Left renal cortex interstitium (tissue), 4 donors: ENCODE results near the gene FOXP1. TPM values are rescaled to one million over a fixed set of nuclear protein-coding genes. Genes with fewer than 3 reads are reported as not detected.

Experiments used
- DNase-seq, 4 donors: peaks; one replicate each; pipeline ENCODE4 v3.0.0-alpha.2; 2013; ENCODE audit warnings: low read depth in 4 of 4, low spot score in 2 of 4, missing footprints in 1 of 4
- polyA plus RNA-seq, 4 donors: library from polyadenylated mRNA; unstranded; fragments of 120-200 nt; gene quantifications; one replicate each; pipeline ENCODE4 v1.2.1, GENCODE V29; 2013; ENCODE audit not compliant: insufficient read length in 4 of 4

The FOXP1 gene
- polyA plus RNA-seq, 4 donors, result 31.2 to 45.8 (median 38.9) TPM

DNA sequence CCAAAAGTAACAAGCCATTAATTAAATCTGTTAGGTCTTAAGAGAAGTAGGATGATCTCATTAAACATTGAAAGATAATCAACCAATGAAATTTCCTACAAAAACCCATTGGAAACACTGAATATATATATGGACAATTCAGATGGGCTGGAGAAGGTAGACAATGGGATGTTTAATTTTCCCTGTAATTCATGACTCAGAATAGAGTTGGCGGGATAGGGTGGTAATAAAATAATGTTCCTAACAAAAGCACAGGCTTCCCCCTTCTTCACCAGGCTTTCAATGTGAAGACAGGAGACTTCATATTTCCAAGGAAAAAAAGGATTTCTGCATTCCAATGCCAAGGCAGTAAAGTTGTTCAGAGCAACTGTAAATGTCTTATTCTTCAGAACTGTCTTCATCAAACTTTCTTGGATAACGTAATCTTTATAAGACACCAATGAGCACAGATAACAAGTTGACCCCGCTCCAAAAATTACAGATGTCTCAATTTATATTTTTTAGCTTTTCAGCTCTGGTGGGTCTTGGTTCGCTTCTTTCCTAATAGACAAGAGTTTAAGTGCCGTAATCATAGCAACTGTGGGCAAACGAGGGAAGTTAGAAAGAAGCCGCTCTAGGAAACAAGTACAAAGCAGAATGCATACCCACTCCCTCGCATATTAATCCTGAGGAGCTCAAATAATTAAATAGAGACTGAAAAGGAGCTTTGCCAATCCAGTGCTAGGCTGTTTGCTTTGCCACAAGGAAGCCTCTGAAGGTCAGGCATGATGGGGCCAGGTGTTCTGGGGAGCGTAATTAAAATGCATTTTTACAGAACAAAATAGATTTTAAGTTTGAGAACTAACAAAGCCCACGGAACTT is 377.0 kb downstream of the FOXP1 start:
- no peak for DNase-seq

DNA sequence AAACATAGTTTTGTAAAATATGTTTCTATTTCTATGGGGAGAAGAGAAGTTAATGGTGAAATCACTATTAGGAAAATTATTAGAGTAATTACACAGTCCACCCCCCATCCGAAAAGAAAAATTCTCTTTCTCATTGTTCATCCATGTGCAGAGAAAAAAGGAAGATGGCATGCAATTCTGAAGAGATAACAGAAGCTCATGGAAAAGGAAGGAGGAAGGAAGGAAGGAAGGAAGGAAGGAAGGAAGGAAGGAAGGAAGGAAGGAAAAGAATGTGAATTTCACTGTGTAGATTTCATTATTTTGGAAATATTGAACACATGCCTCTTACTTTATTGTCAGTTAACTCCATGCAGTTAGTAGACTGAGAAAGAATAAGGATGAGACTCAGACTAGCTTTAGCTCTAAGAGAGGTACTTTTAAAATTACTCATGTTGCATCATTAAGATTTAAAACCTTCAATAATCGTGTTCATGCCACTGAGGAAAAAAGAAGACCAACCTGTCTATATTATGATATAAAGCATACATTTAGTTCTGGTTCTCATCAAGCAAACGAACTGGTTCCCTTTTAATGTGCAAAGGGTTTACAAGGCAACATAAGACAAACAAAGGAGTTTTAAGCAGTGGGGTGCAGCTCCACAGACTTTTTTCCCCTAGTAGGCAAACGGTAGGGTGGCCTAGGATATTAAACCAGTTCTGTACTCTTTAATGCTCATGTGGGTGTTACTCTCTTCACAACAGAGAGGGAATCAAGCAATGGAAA is 379.6 kb downstream of the FOXP1 start:
- no peak for DNase-seq

DNA sequence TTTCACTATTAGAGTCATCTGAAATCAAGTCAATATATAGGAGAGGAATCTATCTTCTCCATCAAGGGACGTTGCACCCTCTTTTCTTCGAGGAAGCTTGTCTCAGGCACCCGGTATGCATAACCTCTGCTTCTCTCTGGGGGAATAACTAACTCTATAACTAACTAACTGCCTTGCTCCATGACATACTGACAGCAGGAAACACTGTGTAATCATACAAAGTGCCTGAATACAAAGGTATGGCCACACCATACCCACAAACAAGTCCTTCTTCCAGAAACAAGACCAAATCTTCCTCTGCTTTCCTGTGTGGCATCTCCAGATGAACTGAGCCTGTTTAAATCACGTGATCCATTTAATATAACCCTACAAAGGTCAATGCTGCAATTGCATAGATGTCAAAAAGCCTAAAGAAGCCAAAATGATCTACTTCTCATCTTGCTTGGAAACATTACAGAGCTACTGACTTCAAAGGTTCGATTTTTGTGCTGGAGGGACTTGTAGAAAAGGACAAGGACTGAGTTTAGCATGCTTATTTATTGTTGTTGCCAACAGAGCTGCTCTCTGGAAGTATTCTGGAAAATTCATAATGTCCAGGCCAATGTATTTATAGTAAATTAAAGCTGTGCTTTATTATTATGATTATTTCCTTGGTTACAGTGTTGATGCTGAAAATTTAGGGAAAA is 380.5 kb downstream of the FOXP1 start:
- no peak for DNase-seq

DNA sequence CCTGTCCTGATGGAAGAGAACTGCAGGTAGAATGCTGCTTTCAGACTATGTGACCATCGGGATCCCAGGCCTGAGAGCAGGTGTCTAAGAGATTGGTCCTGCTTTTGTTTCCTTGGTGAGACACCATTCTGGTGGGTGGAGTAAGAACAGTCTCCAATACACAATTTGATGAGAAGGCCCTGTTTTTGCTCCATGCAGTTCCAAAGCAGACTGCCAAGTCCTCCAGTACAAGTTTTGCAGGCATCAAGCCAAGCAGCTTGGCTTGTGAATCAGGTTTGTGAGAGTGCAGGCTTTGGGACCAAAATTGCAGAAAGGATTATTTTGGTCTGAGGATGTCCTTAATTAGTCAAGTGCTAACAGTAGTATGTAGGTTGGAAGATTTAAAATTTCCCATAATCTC is 381.6 kb downstream of the FOXP1 start:
- DNase-seq, result no peak

DNA sequence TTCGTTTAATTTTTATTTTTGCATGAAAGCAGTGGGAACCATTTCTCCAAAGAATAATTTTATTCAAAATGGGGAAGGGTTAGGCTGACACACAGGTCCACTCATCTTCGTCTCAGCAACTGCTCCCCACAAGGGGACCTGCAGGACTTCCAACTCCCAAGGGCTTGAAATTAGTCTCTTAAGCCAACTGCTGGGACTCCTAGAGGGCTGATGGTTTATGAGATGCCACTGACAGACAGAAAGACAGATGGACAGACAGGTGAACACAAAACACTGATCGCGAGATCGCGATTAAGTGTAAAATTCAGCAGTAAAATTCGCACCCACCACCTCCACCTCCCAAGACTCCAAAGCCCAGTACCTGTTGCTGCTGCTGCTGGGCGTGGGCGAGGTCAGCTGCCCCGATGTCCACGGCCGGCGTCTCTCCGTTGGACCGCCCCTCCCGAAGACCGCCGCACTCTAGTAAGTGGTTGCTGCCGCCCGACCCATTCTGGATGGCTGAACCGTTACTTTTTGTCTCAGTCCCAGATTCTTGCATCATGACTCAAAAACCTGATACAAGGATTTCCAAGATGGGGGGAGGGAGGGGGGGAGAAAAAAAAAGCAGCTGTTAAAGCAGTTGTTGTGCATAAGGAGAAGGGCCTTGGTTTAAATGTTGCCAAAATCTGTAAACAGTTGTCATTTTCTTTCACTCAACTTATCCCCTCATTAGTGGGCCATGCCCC is 385.5 kb downstream of the FOXP1 start:
- DNase-seq, result no peak

DNA sequence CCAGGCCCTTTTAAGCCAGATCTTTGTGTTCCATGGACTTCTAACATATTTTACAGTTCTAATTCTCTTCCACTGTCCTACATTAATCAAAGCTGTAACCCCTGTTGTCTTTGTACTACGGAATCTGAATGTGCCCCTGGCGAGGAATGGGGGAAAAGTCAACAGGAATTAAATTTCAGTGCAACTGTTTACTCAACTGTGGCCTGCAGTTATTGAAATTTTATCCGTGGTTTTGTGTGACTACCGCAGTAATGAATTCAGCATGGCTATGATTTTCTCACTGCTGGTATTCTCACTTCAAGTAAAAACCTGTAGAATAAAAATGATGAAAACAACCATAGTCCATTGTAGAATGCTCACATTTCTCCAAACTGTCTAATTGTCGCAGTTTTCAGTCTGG is 388.0 kb downstream of the FOXP1 start:
- peak in 2 of 4 donors; percentile 21 to 26 for DNase-seq

DNA sequence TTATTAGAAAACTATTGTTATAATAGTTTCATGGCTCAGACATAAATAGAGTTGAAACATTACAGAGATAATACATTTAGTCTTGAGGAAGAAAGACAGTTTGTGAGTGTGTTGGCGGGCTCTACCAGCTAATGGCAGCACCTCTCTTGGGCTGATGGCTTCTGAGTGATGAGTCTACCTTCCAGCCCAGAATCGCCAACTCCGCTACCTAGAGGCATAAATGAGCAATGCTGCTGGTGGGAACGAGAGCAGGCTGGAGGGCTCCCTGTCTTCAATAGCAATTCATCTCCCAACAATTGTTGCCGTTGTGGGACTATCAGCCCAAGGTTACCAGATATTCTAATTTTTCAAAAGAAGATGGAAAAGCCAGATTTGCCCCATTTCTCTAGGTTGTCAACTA is 388.7 kb downstream of the FOXP1 start:
- no peak for DNase-seq

DNA sequence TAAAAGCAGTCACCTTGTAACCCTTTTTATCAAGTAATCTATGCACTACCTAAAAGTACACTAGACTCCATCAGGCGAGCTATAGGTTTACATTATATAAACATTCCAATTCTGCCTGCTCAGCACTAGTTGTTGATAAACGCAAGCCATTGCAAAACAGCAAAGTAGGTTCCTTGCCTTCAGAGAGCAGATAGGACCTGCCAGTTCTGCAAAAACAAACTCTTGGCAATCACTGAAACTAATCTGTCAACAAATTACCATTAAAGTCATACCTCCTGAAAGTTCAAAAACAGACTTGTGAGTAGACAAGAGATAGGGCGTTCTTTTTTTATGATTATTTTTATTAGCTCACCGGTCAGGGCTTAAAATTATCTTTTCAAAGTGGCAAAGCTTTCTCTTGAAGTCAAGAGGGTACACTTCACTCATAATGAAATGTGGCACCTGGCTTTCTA is 392.5 kb downstream of the FOXP1 start:
- no peak for DNase-seq

DNA sequence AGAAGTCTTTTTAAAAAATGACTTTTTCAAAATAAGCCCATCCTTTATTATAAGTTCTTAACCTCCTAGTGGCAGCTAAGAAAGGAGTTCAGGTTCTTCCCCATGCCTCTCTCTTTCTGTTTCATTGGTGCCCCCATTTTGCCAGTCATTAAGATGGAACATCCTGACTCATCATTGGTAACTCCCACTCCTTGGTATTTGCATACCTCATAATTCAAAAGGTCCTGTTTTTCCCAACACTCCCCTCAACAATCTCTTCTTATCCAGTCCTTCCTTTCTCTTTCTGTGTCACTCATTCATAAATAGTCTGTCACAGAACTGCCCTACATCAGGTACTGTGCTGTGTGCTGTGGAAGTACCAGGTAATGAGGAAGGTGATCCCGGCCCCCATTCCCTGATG is 394.0 kb downstream of the FOXP1 start:
- DNase-seq, result no peak

DNA sequence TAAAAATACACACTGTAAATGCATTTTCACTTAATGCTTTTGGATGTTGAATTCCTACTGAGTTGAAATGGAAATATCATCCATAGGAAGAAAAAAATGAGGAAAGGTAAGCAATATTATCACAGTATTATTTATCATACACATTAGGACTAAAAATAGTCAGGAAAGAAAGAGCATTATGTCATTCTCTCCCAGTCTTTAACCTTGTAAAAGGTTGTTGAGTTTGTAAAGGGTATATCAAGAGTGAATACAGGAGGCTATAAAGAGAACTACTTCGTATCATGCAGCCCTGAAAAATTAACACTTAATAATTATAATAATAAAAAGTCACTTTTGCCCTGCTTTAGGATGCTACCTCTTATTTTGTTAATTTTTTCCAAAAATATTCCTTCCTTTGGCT is 395.8 kb downstream of the FOXP1 start:
- no peak for DNase-seq

DNA sequence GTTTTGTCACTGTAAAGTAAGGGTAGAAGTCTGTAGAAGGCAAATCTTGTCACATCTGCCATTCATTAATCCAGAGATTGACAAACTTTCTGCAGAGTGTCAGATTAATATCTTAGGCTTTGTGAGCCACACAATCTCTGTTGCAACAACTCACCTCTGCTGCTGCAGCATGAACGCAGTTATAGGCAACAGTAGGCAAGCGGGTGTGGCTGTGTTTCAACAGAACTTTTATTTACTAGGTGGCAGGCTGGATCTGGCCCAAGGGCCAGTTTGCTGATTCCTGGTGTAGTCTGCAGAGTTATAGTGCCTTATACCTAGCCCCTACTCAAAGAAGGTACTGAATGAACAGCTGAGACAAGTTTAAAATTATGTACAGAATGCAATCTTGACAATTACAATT is 396.7 kb downstream of the FOXP1 start:
- no peak for DNase-seq

DNA sequence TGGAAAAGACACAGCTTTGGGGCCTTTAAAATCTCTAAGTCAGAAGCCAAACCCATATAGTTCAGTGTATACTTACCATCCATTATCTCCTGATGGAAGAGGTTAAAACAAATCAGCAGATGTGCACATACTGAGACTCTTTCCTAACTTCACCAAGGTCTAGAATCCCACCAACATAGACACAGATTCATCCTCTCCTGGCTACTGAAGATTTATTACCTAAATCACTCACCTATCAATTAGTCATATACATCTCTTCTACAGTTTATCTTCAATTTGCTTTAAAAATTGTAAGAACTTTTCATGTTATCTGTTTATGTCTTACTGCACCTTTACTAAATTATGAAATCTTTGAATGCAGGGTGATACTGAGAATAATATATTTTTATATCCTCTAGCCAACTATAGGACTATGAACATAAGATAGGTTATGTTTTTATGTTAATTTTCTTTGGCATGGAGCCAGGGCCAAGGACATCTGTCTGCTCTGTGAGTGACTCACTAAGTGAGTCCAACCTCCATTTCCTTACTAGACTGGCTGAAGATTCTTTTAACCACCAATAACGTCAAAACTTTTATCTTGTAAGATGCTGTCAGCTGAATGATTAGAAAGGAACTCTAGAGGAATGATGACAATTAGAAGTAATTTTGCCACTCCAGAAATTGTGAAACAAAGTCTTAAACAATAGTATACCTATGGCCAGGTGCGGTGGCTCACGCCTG is 397.6 kb downstream of the FOXP1 start:
- no peak for DNase-seq

DNA sequence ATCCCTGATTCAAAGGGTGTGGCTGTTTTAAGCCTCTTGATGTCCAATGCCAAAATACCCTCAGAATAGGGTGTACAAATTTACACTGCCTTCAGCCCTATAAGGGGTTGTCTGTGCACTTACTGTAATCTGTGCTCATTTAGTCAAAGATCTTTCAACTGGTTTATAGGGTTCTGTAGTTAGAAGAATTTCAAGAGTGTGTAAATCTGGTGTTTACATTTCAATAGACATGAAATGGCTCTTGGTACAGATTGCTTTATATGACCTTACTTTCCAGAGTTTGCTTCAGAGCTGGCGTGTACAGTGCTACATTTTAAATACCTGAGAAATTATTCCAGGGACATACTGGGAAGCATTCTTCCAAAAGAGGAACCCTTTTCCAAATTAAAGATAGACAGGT is 399.3 kb downstream of the FOXP1 start:
- no peak for DNase-seq

DNA sequence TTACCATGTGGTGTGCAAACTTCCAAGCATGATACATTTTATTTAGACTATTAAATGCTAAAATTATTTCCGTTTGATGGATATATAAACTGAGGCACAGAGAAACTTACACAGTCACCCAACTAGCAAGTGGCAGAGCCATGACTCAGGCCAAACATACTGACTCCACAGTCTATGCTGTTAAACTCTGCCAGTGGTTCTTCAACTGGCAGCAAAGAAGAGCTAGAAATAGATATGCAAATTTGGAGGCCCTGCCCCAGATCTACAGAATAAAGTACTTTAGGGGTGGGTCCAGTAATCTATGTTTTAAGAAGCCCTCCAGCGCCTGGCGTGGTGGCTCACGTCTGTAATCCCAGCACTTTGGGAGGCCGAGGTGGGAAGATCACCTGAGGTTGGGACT is 400.0 kb downstream of the FOXP1 start:
- DNase-seq, result no peak

DNA sequence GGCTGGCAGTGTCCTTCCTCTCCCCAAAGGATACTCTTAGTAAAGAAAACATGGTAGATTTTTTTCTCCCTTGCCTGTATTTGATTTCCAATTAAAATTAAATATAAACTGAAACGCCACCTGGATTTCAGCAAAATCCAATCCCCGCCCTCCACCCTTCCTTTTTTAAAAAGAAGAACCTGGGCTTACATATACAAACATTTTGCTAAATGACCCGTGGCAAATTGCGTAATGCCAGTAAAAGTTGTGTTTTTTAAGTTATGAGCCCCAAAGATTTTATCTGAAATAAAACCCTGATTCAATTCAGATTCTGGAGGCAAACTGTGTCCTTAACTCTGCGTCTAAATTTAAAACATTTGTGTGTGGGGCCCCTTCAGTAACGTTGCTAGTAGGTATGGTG is 403.0 kb downstream of the FOXP1 start:
- no peak for DNase-seq

DNA sequence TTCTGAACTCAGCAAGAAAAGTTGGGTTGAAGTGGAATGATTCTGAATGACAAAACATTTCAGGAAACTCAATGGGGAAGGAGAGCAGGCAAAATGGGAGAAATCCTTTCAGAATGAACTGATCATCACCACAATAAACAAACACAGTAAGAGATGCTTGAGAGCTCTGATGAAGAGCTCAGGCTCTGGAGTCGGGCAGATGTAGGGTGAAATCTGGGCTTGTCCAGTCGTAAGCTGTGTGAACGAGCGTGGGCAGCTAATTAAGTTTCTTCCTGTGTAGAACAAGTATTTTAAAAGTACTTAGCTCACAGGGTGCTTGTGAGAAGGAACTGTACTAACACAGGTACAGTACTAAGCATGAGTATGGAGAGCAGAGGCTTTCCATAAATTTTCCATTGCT is 406.2 kb downstream of the FOXP1 start:
- no peak for DNase-seq

DNA sequence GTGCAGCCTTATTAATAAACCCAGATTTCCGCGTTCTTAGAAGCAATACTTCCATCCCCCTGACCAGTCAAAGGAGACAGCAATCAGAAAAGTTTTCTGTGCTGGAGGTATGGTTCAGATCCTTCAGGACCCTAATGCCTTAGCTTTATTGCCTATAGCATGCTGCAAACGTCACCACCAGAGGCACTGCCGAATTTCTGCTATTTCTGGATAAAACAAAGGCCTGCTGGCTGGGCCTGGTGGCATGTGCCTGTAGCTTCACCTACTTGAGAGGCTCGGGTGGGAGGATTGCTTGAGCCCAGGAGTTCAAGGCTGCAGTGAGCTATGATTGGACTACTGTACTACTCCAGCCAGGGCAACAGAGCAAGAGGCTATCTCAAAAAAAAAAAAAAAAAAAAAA is 407.2 kb downstream of the FOXP1 start:
- DNase-seq, result no peak

DNA sequence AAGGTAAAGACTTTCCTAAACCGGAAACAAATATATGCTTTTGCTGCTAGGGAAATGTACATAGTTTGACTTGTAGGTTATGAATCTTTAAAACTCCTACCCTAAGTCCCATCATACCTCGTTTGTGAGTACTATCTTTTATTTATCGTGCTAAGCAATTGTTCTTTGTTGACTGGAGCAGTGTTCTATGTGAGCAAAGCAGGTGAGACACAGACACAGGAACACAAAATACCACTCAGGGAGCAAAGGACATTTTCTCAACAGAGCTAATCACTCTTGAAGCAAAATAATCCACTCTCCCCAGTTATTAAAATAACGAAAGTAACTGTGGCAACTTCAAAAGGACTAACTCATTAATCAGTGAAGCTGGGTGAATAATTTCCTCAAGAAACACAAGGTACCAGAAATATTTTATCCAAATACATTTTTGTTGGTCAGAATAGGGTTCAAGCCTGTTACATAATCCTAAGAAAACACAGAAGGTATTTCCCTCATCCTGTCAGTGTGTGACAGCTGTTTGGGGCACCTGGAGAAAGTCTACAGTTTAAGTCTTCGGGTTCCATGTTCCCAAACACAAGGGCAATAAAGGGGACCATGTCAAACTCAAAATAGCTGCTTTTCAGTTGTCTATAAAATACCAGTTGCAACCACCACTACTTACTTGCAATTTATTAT is 407.7 kb downstream of the FOXP1 start:
- no peak for DNase-seq

DNA sequence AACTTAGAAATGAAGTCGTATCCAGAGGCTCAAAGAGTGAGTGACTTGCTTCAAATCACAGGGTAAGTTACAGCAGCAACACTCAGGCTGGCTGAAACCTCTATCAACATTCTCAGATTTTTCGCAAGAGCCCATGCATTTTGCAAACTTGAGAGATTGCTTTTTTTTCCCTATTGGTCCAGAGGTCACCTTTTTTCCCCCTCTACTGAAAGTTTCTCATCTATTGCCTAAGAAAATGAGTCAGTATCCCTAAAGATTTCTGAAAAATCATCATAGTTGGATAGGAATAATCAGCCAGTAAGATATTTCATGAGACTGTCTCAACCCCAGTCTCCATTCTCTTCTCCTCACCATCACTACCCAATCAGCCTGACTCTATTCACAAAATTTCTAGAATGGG is 410.6 kb downstream of the FOXP1 start:
- DNase-seq, result no peak

DNA sequence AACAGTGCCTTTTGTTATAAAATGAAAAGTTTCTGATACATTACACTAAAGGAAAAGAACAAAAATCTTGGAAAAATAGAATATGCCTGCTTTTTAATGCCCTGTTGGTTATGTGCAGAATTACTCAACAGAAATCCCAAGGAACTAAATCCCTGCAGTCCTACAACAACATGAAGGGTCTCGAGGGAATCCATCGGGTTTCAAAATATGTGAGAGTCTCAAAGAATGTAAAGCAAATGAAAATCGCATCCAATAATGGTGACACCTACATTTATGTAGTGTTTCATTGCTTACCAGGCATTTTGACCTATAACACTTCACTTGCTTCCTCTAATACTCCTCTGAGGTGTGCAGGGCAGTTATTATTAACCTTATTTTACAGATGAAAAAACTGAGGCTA is 411.3 kb downstream of the FOXP1 start:
- DNase-seq, result no peak
